Natural killer cell (primary cell): Measurements from ENCODE around the gene SYTL5. TPM values are rescaled to one million over a fixed set of nuclear protein-coding genes. Genes with fewer than 3 reads are reported as not detected.

Experiments used
- ATAC-seq, 3 donors: fragments of 150-1000 bp in 2 of 3; fragments of 200-7000 bp in 1 of 3; cut with Tn5 transposase; 1 replicate in 1 of 3; 2 replicates in 2 of 3; pipeline ENCODE4 v1.10.0; 2021; ENCODE audit warnings: mild to moderate bottlenecking in 2 of 3, moderate library complexity in 2 of 3
- DNase-seq, 2 donors: peaks; one replicate each; pipeline versions ENCODE4 v3.0.0 to v3.0.0-alpha.2; 2013 to 2021; ENCODE audit warnings: mixed read lengths in 1 of 2
- H3K27ac ChIP-seq: one replicate; pipeline ENCODE4 v1.5.1; 2013; ENCODE audit warnings: mild to moderate bottlenecking, low read length
- H3K27me3 ChIP-seq: one replicate; pipeline ENCODE4 v1.6.1; 2013; ENCODE audit warnings: low read length; ENCODE audit not compliant: control insufficient read depth, insufficient read depth
- H3K36me3 ChIP-seq: one replicate; pipeline ENCODE4 v1.6.1; 2013; ENCODE audit warnings: low read length; ENCODE audit not compliant: control insufficient read depth, insufficient read depth
- H3K4me1 ChIP-seq: one replicate; pipeline ENCODE4 v1.6.1; 2013; ENCODE audit warnings: low read length; ENCODE audit not compliant: control insufficient read depth, insufficient read depth
- H3K4me3 ChIP-seq: one replicate; pipeline ENCODE4 v1.5.1; 2013; ENCODE audit warnings: low read length
- H3K9me3 ChIP-seq: one replicate; pipeline ENCODE4 v1.6.1; 2013; ENCODE audit warnings: low read length; ENCODE audit not compliant: control insufficient read depth, insufficient read depth
- H3K27ac Mint-ChIP-seq, 2 donors: one replicate each; pipeline ENCODE4 v1.8.0; 2022; ENCODE audit warnings: mild to moderate bottlenecking in 2 of 2, mixed read lengths in 2 of 2, moderate library complexity in 1 of 2
- H3K27me3 Mint-ChIP-seq, 2 donors: one replicate each; pipeline ENCODE4 v1.8.0; 2022; ENCODE audit warnings: low read depth in 2 of 2, mixed read lengths in 2 of 2
- H3K36me3 Mint-ChIP-seq: one replicate; pipeline ENCODE4 v1.8.0; 2022; ENCODE audit warnings: mixed read lengths
- H3K4me1 Mint-ChIP-seq, 2 donors: one replicate each; pipeline ENCODE4 v1.8.0; 2022; ENCODE audit warnings: mixed read lengths in 2 of 2
- H3K4me3 Mint-ChIP-seq: one replicate; pipeline ENCODE4 v1.8.0; 2022; ENCODE audit warnings: mild to moderate bottlenecking, moderate library complexity, mixed read lengths
- H3K9me3 Mint-ChIP-seq, 2 donors: one replicate each; pipeline ENCODE4 v1.8.0; 2022; ENCODE audit warnings: mixed read lengths in 2 of 2
- CTCF ChIP-seq: fragments of 200-600 bp; IDR thresholded peaks from one replicate; pipeline ENCODE4 v1.8.0; 2022; ENCODE audit warnings: antibody characterized with exemption
- WGBS: methylation state at CpG from one replicate; pipeline ENCODE4 v1.1.7; 2013; ENCODE audit warnings: missing lambda C conversion rate; ENCODE audit not compliant: insufficient coverage; 5-methylcytosine and 5-hydroxymethylcytosine counted together
- intact Hi-C: fragments of 100-400 bp; cut with micrococcal nuclease; formaldehyde crosslinking; loops from one replicate; pipeline ENCODE4 v1.14.2; 2022
- total RNA-seq, 4 donors: library from RNA; stranded (reverse); fragments of 120-200 nt in 1 of 4; gene quantifications; one replicate each; pipeline versions ENCODE4 v1.2.3 to v1.2.4, GENCODE V29; 2013 to 2022

SYTL5 gene
- total RNA-seq, 3 donors from 2014 or later (not counting 1 experiment from before 2014, with no cell fraction given) = 0.05 TPM; not detected in 2

- ATAC-seq (no peak), DNase-seq (no peak)
- Histone ChIP-seq H3K36me3 (no peaks in the 10 kb centered on the region), H3K27me3 (no peaks in the 10 kb centered on the region), H3K27ac (no peak overlapping the region), H3K4me3 (no peak overlapping the region), H3K9me3 (no peaks in the 10 kb centered on the region), H3K4me1 (no peaks in the 10 kb centered on the region)
- Mint-ChIP-seq H3K4me3 (no peak overlapping the region), H3K9me3 (no peaks in the 10 kb centered on the region), H3K27ac (no peak overlapping the region), H3K4me1 (no peaks in the 10 kb centered on the region), H3K36me3 (no peaks in the 10 kb centered on the region), H3K27me3 (peaks cover 0 to 30% of the 10 kb centered on the region in 2 donors)
- 90% methylated on average over 4 of the region's 4 CpGs for WGBS
- intact Hi-C loops = no loop called here
- no peak for TF ChIP-seq CTCF
Measured at GRCh38 chrX:38150993-38151392, 144.6 kb downstream of the SYTL5 start.

- no peak for ATAC-seq
Measured at GRCh38 chrX:38151441-38151840, 145.1 kb downstream of the SYTL5 start.

GRCh38 chrX:38154340-38154739 lies 148.0 kb downstream of the SYTL5 start:
- Histone ChIP-seq H3K27me3 (no peaks in the 10 kb centered on the region), H3K4me3 (no peak overlapping the region), H3K9me3 (no peaks in the 10 kb centered on the region), H3K36me3 (no peaks in the 10 kb centered on the region), H3K4me1 (no peaks in the 10 kb centered on the region), H3K27ac (no peak overlapping the region)
- intact Hi-C loops = no loop called here
- Mint-ChIP-seq H3K27ac (no peak overlapping the region), H3K36me3 (no peaks in the 10 kb centered on the region), H3K27me3 (peaks cover 0 to 30% of the 10 kb centered on the region in 2 donors), H3K9me3 (no peaks in the 10 kb centered on the region), H3K4me3 (no peak overlapping the region), H3K4me1 (no peaks in the 10 kb centered on the region)
- no peak for TF ChIP-seq CTCF
- ATAC-seq = no peak
- no CpG with 5 or more reads among the region's 5 CpGs for WGBS
- DNase-seq = no peak

More at GRCh38 chrX:38151441-38151840, 145.1 kb downstream of the SYTL5 start:
- H3K4me1 ChIP-seq = no peaks in the 10 kb centered on the region
- no peaks in the 10 kb centered on the region for H3K27me3 ChIP-seq
- no peaks in the 10 kb centered on the region for H3K4me1 Mint-ChIP-seq
- intact Hi-C loops = no loop called here
- no peak overlapping the region for H3K27ac Mint-ChIP-seq
- no peak for TF ChIP-seq CTCF
- WGBS = 97% methylated on average over 4 of the region's 5 CpGs
- no peaks in the 10 kb centered on the region for H3K36me3 Mint-ChIP-seq
- no peak overlapping the region for H3K4me3 Mint-ChIP-seq
- H3K9me3 ChIP-seq = no peaks in the 10 kb centered on the region
- DNase-seq = no peak
- H3K9me3 Mint-ChIP-seq = no peaks in the 10 kb centered on the region
- H3K4me3 ChIP-seq = no peak overlapping the region
- no peak overlapping the region for H3K27ac ChIP-seq
- no peaks in the 10 kb centered on the region for H3K36me3 ChIP-seq
- peaks cover 0 to 30% of the 10 kb centered on the region in 2 donors for H3K27me3 Mint-ChIP-seq

GRCh38 chrX:38154818-38155217 lies 148.5 kb downstream of the SYTL5 start:
- Histone ChIP-seq H3K27ac (no peak overlapping the region), H3K9me3 (no peaks in the 10 kb centered on the region), H3K4me3 (no peak overlapping the region), H3K36me3 (no peaks in the 10 kb centered on the region), H3K27me3 (no peaks in the 10 kb centered on the region), H3K4me1 (no peaks in the 10 kb centered on the region)
- H3K4me1 Mint-ChIP-seq = no peaks in the 10 kb centered on the region
- H3K27ac Mint-ChIP-seq = no peak overlapping the region
- H3K9me3 Mint-ChIP-seq = no peaks in the 10 kb centered on the region
- intact Hi-C loops = no loop called here
- peaks cover 0 to 27% of the 10 kb centered on the region in 2 donors for H3K27me3 Mint-ChIP-seq
- ATAC-seq (no peak), DNase-seq (no peak)
- TF ChIP-seq CTCF = no peak
- no peaks in the 10 kb centered on the region for H3K36me3 Mint-ChIP-seq
- 71% methylated on average over 1 of the region's 2 CpGs for WGBS
- no peak overlapping the region for H3K4me3 Mint-ChIP-seq
